Measurements from ENCODE around the gene OR6C65.
"Not testable (repeated sequence)": the region's sequence is repeated elsewhere in the genome, so short reads cannot be mapped to it uniquely, and the experiment has no call there.

- TF ChIP-seq EZH2 (IDR thresholded peaks at IDR 0.05; ENCODE audit: insufficient read depth, poor library complexity, severe bottlenecking); EZH2phosphoT487 (IDR thresholded peaks at IDR 0.05; ENCODE audit: insufficient read depth, low read depth): not testable (repeated sequence)
Measured at GRCh38 chr12:55441233-55441632, 40.9 kb downstream of the OR6C65 start.
